Kidney glomerular epithelial cell (primary cell): ENCODE measurements around the gene PIK3CD.

Experiments used
- DNase-seq: peaks from one replicate; lab custom pipeline; 2025; lab: John Stamatoyannopoulos, UW

PIK3CD gene

DNA sequence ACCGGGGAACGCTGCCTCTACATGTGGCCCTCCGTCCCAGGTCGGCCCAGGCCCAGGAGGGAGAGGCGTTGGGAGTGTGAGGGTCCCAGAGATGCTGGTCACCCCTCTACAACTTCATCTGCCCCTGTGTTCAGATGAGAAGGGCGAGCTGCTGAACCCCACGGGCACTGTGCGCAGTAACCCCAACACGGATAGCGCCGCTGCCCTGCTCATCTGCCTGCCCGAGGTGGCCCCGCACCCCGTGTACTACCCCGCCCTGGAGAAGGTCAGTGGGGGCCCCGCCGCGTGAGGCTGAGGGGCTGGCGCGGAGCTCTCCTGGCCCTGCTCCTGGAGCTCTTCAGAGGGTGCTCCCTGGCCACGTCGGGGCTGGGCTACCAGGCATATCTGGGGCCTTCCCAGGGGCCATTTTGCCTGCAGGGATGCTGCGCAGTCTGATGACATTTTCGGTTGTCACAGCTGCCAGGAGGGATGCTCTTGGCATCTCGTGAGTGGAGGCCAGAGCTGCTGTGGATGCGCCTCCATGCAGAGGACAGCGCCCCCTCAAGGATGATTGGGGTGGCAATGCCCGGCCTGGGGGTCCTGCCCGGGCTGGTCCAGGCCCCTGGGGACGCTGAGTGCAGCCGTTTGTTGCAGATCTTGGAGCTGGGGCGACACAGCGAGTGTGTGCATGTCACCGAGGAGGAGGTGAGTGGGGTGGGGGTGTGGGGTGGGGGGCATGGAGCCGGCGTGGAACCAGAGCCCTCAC, 68.6 kb downstream of the PIK3CD start:
- DNase-seq = no peak

DNA sequence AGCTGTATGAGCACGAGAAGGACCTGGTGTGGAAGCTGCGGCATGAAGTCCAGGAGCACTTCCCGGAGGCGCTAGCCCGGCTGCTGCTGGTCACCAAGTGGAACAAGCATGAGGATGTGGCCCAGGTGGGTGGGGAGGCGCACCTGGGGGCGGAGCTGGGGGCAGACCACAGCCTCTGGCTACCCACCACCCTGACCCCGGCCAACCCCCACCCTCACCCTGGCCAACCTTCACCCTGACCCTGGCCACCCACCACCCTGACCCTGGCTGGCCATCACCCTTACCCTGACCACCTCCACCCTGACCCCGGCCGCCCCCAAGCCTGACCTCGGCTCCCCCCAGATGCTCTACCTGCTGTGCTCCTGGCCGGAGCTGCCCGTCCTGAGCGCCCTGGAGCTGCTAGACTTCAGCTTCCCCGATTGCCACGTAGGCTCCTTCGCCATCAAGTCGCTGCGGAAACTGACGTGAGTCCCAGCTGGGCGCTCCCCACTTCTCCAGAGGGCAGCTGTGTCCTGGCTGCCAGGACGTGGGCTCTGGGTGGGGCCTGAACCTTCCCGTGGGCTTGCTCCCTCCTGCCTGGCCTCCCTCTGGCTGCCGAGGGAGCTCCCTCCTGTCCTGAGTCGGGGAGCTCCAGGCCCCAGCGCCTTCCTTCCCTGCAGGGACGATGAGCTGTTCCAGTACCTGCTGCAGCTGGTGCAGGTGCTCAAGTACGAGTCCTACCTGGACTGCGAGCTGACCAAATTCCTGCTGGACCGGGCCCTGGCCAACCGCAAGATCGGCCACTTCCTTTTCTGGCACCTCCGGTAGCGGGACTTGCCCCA, 69.5 kb downstream of the PIK3CD start:
- no peak for DNase-seq

DNA sequence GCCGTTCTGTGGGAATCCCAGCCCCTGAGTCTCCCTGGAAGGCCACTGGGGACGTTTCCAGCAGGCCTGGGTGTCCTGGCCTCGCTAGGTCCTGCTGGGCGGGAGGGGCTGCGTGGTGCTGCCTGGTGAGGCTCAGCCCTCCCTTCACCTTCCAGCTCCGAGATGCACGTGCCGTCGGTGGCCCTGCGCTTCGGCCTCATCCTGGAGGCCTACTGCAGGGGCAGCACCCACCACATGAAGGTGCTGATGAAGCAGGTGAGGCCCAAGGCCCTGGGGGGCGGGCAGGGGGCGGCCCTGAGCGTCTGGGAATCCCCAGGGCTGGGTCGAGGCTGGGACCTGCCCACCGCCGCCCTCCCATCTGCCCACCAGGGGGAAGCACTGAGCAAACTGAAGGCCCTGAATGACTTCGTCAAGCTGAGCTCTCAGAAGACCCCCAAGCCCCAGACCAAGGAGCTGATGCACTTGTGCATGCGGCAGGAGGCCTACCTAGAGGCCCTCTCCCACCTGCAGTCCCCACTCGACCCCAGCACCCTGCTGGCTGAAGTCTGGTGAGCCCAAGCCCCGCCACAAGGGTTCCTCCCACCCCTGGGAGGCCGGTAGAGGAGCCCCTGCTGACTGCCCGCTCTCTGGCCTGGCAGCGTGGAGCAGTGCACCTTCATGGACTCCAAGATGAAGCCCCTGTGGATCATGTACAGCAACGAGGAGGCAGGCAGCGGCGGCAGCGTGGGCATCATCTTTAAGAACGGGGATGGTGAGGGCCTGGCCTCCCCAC, 70.3 kb downstream of the PIK3CD start:
- no peak for DNase-seq

DNA sequence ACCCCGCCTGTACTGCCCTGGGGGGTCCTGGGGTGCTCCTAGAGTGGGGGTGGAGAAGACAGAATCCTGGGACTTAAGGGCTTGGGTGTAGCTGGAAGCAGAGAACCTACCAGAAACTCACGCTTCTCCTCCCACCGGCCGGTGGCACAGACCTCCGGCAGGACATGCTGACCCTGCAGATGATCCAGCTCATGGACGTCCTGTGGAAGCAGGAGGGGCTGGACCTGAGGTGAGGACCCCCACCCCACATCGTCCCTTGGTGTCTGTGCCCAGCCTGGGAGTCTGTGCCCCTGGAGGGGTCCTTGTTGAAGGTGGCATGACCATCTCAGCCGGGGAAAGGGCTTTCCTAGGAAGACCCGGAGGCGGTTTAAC, 70.8 kb downstream of the PIK3CD start:
- no peak for DNase-seq

DNA sequence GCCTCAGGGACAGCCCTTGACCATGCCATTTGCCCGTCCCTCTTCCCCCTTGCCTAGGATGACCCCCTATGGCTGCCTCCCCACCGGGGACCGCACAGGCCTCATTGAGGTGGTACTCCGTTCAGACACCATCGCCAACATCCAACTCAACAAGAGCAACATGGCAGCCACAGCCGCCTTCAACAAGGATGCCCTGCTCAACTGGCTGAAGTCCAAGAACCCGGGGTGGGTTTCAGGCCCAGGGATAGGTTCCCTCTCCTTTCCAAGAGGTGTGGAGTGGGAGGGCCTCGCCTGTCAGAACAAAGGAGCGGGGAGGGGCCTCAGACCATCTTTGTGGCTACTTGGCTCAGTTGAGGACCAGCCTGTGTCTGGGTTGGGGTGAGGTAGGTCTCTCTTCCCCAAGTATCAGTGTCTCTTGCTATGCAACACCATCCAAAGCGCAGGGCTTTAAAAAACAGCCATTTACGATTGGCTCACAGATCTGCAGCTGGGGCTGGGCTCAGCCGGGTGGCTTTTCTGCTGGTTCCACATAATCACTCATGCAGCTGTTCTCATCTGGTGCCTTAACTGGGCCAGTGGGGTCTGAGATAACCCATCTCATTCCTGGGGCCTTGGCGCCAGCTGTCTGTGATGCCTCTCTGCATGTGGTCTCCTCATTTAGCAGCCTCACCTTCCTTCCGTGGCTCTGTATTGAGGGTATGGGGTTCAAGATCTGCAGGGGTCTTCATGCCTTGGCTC, 71.7 kb downstream of the PIK3CD start:
- DNase-seq = no peak

DNA sequence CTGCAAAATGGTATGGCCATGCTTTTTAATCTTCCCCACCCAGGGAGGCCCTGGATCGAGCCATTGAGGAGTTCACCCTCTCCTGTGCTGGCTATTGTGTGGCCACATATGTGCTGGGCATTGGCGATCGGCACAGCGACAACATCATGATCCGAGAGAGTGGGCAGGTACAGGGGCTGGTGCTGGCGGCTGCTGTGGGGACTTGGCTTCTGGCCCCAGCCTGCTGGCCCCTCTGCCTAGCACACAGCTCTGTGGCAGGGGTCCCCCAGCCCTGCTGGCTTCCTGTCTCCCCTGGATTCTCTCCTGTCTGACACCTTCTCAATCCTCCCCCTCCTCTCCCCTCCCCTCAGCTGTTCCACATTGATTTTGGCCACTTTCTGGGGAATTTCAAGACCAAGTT, 72.4 kb downstream of the PIK3CD start:
- no peak for DNase-seq

DNA sequence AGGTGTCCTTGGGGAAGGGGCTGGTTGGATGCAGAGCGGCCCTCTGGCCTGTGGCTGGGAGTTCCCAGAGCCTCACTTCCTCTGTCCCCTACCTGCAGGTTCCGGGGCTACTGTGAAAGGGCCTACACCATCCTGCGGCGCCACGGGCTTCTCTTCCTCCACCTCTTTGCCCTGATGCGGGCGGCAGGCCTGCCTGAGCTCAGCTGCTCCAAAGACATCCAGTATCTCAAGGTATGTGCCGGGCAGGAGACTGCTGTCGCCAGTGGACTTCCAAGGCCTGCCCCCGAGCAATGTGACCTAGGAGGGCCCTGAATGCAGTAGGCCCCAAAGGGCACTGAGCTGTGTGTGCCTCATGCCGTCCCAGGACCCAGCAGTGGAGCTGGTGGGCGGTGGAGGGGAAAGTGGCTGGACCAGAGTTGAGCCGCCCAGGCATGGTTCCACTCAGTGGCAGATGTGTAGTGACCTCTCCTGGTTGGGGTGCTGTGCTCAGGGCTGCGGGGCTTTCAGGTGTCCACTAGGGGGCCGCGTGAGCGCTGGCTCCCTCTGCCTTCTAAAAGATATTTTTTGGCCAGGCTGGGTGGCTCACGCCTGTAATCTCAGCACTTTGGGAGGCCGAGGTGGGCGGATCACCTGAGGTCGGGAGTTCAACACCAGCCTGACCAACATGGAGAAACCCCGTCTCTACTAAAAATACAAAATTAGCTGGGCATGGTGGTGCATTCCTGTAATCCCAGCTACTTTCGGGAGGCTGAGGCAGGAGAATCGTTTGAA, 73.4 kb downstream of the PIK3CD start:
- no peak for DNase-seq

DNA sequence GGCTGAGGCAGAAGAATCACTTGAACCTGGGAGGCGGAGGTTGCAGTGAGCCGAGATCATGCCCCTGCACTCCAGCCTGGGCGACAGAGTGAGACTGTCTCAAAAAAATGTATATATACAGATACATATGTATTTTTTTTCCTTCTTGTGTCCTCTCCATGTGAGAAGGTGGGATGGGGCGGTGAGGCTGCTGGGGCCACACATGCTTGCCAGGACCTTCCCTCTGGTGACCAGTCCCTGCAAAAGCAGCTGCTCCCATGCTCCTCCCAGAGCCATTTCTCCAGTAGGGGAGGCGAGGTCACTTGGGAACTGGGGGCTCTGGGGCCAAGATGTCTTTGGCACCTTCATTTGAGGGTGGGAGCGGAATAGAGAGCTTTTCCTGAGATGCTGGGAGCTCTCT, 74.9 kb downstream of the PIK3CD start:
- DNase-seq = no peak

DNA sequence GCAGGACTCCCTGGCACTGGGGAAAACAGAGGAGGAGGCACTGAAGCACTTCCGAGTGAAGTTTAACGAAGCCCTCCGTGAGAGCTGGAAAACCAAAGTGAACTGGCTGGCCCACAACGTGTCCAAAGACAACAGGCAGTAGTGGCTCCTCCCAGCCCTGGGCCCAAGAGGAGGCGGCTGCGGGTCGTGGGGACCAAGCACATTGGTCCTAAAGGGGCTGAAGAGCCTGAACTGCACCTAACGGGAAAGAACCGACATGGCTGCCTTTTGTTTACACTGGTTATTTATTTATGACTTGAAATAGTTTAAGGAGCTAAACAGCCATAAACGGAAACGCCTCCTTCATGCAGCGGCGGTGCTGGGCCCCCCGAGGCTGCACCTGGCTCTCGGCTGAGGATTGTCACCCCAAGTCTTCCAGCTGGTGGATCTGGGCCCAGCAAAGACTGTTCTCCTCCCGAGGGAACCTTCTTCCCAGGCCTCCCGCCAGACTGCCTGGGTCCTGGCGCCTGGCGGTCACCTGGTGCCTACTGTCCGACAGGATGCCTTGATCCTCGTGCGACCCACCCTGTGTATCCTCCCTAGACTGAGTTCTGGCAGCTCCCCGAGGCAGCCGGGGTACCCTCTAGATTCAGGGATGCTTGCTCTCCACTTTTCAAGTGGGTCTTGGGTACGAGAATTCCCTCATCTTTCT, 75.5 kb downstream of the PIK3CD start:
- DNase-seq = no peak

DNA sequence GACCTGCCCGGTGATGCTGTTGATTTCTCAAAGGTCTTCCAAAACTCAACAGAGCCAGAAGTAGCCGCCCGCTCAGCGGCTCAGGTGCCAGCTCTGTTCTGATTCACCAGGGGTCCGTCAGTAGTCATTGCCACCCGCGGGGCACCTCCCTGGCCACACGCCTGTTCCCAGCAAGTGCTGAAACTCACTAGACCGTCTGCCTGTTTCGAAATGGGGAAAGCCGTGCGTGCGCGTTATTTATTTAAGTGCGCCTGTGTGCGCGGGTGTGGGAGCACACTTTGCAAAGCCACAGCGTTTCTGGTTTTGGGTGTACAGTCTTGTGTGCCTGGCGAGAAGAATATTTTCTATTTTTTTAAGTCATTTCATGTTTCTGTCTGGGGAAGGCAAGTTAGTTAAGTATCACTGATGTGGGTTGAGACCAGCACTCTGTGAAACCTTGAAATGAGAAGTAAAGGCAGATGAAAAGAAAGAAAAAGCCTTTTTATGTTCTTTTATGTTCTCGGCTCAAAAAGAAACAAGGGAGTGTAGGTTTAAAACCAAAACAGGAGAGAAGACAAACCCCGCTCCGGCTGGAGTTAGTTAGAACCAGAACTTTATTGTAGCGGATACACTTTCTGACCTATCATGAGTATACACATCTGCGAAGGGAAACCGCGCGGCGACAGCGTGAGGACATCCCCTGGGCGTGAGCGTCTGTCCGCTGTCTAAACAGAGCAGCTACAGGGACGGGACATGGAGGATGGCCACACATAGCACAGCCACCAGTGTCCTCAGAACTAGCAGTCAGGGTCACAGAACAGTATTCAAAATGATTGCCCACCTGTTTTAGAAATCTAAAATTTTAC, 77.1 kb downstream of the PIK3CD start:
- DNase-seq = no peak

DNA sequence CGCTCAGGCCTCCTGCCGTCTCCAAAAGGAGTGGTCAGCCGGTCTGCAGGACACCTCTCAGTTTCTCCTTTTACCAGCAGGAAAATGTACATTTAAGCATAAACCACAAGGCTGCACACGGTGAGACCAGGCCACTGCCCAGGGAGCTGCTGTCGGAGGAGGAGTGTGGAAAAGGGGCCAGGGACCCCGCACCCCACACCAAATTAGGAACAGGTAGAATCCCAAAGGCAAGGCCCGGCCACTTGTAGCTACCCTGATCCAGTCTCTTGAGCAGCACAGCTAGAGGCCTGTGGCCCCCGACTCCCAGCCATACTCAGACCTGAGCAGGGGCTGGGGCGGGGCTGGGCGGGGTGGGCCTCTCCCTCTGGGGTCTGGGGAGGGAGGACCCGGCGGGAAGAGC, 78.0 kb downstream of the PIK3CD start:
- no peak for DNase-seq

DNA sequence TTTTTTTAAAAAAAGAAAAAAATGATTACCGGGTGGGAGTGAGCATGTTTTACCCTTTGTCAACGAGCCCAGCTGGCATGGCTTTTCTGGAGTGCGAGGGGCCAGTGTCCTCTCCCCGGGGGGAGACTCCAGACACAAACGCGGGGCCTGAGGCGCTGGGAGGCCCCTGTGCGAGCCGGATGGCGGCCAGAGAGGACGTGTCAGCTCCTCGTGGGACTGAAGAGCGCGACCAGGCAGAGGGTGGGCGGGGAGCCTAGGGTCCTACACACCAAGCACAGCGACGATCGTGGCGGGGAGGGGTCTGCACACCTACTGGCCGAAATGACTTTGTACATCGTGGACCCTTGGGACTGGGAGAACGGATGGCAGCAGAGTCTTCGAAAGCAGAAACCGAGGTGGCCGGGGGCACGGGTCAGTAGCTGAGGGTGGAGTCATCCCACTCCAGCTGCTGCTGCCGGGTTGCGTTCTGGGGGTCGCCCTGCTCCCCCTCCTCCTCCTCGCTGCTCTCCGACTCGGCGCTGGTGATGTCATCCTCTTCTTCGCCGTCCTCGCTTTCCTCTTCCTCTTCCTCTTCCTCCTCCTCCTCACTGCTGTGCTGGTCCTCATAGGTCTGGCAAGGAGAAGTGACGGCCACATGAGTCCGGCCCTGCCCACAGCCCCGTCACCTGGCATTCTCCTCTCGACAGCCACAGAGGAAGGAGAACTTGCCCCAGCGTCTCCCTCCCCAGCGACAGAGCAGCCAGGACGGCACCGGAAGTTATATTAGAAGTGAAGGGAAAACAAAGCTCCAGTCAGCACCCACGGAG, 78.8 kb downstream of the PIK3CD start:
- no peak for DNase-seq

DNA sequence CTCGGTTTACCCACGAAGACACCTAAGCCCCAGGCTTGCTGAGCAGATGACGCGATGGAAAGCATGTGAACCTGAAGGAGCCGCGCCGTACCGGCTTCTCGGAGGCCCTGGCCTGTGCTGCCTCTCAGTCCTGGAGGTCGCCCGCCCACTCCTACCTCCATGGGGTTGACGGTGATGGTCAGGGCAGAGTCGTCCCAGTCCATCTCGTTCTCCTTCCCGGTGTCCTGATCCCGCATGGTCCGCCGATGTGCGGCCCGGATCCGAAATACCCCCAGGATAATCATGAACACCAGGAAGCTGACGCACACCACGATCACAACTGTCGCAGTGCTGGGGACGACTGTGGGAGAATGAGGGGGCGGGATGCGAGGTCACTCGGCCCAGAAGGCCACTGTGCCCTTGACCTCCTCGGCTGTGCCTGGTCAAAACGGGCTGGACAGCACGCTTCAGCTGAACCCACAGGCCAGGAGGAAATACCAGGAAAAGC, 79.6 kb downstream of the PIK3CD start:
- DNase-seq = no peak

DNA sequence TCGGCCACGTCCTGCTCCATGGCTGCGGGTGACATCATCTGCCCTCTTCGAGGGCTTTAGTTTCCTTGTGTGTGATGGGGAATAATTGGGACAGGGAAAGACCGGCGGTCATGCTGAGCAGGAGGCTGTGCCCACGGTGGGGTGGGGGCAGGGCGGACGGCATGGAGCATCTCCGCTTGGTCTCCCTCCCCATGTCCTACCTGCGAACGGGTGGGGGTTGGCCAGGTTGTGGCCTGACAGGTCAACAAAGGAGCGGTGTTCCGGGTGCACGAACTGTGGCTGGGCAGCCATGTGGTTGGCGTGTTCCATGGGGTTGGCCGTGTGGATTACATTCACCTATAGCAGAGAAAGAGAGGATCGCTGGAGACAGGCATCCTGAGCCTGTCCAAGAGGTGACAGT, 80.0 kb downstream of the PIK3CD start:
- DNase-seq = no peak

DNA sequence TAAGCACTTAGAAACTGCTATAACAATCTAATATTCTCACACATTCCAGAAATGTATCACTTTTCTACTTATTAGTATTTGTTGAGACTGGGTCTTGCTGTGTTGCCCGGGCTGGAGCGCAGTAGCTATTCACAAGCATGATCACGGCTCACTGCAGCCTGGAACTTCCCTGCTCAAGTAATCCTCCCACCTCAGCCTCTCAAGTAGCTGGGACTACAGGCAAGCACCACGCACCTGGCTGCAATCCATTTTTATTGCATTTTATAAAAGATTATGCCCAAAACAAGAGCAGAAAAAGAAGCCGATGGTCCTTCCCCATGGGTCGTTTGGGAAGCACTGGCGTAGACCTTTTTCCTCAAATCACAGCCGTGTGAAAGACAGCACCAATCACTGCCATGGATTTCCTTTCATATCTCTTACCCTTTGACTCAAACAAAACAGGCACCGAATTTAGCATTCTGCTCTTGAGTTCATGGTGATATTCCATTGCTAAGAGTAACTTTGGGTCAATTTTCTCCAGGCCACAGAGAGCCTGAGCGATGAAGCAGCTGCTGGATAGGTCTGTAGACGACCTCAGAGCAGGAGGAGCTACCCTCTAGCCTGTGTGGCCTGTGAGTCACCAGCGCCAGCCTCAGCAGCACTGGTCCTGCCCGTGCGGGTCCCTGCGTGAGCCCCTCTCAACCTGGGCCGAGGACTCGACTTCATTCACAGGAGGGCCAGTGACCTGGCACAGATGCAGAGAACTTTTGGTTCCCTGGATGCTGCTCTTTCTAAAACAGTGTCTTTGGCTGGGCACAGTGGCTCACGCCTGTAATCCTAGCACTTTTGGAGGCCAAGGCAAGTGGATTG, 80.8 kb downstream of the PIK3CD start:
- DNase-seq = no peak

DNA sequence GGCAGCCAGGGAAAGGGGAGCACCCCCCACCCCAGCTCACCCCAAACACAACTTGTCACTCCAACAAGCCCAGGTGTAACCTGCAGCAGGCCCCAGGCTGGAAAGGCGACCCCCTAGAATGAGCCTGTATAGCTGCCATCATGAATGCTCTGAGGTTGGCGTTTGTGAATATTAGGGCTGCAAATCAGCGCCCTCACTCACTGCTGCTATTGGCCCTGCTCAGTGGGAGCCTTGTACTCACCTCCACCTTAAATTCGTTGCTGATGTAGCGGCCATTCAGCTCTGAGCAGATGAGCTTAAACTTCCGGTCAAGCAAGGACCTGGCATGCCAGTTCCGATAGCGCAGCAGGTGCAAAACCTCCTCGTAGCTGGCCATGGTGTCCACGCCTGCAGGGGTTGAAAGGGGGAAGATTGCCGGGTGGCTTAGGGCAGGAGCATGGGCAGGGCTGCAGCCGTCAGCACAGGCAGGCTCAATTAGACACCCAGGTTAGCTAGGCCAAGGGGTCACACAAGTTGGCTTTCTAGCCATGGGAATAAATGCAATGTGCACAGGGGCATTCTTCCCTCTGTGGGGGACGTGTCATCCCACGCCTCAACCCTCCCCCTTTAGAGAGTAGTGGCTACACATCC, 81.7 kb downstream of the PIK3CD start:
- no peak for DNase-seq

DNA sequence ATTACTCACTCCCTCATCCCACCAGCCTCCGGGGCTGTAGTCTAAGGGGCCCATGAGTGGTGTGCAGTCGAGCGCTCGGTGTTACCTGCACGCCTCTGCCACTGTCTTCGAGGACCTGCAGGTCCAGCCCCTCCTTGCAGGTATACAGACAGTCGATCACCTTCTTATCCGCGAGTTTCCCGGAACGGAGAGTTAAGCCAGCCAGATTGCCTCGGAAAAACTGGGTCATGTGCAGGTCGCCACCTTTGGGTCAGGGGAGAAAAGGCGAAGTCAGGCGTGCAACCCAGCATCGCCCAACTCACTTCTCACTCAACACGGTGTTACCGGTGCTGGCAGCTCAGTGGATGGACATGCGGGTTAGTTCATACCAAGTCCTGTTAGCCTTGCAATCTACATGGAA, 84.3 kb downstream of the PIK3CD start:
- DNase-seq = no peak
